HUDEP-2 (cell line): ENCODE results near the gene TOM1L2.
"Not testable (repeated sequence)": the region's sequence is repeated elsewhere in the genome, so short reads cannot be mapped to it uniquely, and the experiment has no call there.

ENCODE experiments used
- DNase-seq, 76 experiments: peaks; one replicate each; lab custom pipeline; 2025; ENCODE audit not compliant: unreplicated experiment in 76 of 76; lab: John Stamatoyannopoulos, UW

TOM1L2 gene

DNA sequence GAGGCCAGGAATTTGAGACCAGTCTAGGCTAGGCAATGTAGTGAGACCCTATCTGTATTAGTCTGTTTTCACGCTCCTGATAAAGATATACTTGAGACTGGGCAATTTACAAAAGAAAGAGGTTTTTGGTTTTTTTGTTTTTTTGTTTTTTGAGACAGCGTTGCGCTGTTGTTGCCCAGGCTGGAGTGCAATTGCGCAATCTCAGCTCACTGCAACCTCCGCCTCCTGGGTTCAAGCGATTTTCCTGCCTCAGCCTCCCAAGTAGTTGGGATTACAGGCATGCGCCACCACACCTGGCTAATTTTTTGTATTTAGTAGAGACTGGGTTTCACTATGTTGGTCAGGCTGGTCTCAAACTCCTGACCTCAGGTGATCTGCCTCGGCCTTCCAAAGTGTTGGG, 23.7 kb upstream of the TOM1L2 start:
- not testable (repeated sequence) for DNase-seq

GRCh38 chr17:17994271-17995069, 22.3 kb upstream of the TOM1L2 start:
- DNase-seq = peak in 38 of 76 experiments; percentile 4 to 65 (median 28)

DNA sequence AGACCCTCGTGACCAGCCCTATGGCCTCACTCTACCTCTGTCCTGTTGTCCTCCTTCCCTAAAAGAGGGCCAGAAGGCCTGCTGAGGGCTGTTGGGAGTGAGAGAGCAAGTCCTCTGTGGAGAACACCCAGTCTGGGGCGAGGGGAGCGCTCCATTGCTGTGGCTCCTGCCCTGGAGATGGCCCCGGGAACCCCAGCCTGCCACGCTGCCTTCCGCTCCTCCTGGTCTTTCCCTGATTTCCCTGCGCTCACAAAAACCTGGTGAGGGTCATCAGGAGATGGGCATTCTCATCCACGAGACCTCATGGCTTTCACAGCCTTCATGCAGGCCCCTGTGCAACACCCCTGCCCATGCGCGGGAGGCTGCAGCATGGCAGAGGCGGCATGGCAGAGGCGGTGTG, 21.7 kb upstream of the TOM1L2 start:
- no peak for DNase-seq

GRCh38 chr17:17993366-17993765, 21.2 kb upstream of the TOM1L2 start:
- no peak for DNase-seq

GRCh38 chr17:17990282-17990681, 18.1 kb upstream of the TOM1L2 start:
- no peak for DNase-seq

- no peak for DNase-seq
These were observed 17.4 kb upstream of the TOM1L2 start for GRCh38 chr17:17989618-17990017.

GRCh38 chr17:17989081-17989480, 16.9 kb upstream of the TOM1L2 start:
- no peak for DNase-seq

GRCh38 chr17:17988427-17988945, 16.3 kb upstream of the TOM1L2 start:
- no peak for DNase-seq

DNA sequence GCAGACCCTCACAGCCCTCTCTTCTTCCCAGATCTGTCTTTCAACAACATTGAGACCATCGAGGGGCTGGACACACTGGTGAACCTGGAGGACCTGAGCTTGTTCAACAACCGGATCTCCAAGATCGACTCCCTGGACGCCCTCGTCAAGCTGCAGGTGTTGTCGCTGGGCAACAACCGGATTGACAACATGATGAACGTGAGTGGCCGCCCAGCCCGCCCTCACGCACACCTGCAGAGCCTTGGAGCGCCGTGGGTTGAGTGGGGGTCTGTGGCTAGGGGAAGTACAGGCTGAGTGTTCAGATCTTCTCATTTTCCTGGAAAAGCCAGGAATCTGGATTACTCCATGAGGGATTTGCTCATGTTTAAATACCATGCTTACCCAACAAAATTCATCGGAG, 15.7 kb upstream of the TOM1L2 start:
- DNase-seq = no peak

DNA sequence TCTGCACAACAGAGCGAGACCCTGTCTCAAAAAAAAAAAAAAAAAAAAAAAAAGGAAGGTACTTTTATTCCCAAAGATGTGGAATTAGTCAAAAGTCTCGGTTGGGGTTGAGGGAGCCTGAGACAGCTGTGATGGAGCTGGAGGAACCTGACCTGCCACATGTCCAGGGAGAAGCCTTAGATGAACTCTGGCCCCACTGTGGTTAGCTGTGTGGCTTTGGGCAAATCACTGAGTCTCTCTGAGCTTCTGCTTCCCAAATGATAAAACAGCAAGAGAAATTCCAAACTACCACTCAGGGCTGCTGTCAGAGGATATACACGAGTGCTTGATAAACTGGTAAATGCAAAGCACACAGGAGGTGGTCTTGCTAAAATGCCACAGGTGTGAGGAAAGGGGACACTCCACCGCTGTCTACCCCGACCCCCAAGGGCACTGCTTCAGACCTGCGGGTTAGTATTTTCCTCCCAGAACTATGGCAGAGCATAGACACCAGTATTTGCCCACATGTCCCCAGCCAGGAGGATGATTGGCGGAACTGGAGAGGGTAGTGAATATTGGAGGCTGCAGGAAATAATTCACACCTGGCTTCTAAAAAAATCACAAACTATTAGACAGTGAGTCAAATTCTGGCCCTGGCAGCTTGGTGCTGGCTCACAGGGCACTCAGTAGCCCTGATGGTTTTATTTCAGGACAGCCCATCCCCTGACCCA, 15.1 kb upstream of the TOM1L2 start:
- no peak for DNase-seq

DNA sequence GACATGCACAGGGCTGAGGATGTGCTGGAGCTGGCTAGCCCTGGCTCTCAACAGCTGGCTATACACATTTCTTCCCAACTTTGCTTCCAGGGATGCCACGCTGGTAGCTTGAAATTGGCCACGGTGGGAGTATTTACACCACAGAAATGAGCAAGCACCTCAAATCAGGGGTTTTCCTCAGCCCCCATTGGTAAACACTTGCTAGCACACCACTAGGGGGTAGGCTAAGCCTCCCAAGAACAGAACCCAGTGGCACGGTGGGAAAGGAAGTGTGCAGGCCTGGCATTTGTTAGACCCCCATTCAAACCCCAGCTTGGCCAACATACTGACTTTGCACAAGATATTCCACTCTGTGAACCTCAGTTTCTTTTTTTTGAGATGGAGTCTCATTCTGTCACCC, 13.4 kb upstream of the TOM1L2 start:
- DNase-seq = no peak

- DNase-seq = no peak
These were observed 13.0 kb upstream of the TOM1L2 start for GRCh38 chr17:17985153-17985552.

DNA sequence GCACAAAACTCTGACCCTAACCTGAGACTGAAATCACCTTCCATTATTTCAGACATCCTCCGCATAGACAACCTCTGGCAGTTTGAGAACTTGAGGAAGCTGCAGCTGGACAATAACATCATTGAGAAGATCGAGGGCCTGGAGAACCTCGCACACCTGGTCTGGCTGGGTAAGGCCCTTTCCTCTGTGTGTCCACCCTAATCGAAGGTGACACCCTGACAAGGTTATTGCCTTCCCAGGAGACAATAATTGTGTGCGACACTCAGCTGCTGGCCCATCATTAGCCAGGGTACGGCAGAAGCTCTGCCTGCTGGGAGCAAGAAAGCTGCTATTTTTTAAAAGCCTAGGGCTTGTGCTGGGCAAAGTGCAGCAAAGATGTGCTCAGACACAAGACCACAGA, 11.6 kb upstream of the TOM1L2 start:
- no peak for DNase-seq

DNA sequence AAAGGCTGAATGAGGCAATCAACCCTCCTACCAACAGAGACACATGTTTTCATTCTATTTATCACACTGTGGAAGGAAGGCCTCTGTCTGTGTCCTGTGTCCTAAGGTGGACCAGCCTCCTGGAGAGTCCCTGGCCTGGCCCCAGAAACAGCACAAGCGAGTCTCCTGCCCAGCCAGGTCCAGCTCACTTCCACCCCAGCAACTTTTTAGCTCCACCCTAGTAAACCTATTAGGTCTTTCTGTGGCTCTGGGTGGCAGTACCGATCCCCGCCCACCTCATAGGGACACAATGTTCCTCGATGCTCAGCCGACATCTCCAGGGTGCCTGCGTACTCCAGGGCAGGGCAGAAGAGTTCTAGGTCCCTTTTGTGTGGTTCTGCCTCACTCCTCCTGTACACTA, 11.2 kb upstream of the TOM1L2 start:
- peak in 6 of 76 experiments; percentile 3 to 30 (median 10) for DNase-seq

DNA sequence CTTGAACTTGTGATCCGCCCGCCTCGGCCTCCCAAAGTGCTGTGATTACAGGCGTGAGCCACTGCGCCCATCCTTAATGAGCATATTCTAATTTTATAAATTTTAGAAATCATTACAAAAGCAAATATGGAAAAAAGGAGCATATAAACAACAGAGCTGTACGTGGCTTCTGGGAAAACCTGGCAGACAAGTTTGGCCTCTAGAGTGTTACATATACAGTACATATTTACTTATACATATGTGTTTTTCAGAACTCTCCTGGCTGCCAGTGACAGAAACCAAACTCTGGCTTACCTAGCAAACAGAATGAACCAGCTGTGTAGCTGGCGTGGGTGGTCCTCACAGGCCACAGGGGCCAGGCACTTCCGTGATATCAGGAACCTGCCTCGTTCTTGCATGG, 10.6 kb upstream of the TOM1L2 start:
- DNase-seq = no peak

GRCh38 chr17:17981330-17981729, 9.1 kb upstream of the TOM1L2 start:
- DNase-seq = no peak

DNA sequence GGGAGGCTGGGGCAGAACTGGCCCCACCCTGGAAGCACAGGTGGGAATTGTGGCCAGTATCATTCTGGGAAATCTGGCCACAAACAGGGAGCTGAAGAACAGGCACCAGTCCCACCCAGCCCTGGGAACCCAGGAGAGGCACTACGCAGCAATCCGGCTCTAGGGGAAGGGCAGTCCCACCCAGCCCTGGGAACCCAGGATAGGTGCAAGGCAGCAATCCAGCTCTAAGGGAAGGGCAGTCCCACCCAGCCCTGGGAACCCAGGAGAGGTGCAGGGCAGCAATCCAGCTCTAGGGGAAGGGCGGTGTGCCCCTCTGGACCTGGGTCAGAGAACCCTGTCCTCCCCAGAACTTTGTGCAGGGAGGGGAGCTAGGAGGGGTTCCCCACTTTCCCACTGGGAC, 7.6 kb upstream of the TOM1L2 start:
- DNase-seq = no peak

DNA sequence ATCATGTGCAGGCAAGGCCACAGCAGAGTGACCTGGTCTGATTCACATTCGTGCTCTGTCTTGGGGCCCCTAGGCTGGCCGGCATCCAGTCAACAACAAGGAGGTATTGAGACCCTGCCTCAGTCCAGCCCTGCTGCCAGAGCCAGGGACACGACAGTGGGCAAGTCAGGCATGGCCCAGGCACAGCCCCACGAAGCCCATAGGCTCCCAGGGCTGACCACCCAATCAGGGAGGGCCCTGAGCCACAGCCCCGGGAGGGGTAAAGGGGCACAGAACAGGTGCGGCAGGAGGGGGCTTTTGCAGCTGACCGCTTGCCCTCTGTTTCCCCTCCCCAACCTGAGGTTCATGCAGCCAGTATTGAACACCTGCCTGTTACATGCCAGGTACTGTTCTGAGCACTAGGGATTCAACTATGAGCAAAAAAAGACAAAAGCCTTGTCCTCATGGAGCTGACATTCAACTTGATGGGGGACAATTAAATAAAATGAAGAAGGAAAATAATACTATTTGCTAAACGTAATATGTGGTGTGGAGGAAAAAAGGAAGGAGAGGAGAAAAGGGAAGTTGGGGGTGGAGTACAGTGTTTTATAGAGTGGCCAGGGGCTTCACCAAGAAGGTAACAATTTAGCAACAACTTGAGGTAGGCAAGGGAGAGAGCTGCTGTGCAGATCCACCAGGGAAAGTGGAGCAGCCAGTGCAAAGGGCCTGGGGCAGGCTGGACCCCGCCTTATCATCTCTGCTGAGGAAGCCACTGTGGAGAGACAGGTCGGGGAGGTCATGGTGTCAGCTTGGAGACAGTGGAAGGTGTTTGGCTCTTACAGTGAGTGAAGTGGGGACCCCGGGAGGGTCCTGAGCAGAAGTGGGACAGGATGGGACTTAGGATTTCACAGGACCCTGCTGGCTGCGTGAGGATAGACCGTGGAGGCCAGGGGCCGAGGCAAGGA, 6.6 kb upstream of the TOM1L2 start:
- no peak for DNase-seq

GRCh38 chr17:17976931-17977570, 4.9 kb upstream of the TOM1L2 start:
- no peak for DNase-seq

DNA sequence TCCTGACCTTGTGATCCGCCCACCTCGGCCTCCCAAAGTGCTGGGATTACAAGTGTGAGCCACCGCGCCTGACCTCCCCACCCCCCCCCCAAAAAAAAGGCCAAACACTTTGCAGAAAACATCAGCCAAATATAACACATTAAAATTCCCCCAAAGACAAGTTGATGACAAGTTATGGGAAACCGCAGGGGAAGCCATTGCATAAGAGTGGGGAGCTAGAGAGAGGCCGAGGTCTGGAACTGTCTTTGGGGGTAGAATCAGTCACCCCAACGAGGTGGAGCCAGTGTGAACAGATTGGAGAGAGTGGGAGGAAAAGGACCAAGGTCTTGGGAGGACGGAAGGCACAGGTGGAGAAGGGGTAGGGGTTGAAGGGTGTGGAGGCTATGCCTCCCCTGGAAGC, 3.2 kb upstream of the TOM1L2 start:
- DNase-seq = no peak

- no peak for DNase-seq
These were observed 703 bp upstream of the TOM1L2 start for GRCh38 chr17:17972952-17973254.
